Spleen (tissue), 7 donors: Measurements from ENCODE around the gene DHRS4.
"Not testable (repeated sequence)": the region's sequence is repeated elsewhere in the genome, so short reads cannot be mapped to it uniquely, and the experiment has no call there.

Experiments
- CTCF ChIP-seq, 11 experiments: fragments of 200-600 bp in 7 of 11; fragments of 450-650 bp in 4 of 11; sonication (generic) in 4 of 11; IDR thresholded peaks in 8 of 11; conservative IDR thresholded peaks in 3 of 11; 1 replicate in 7 of 11; 2 replicates in 4 of 11; pipeline versions ENCODE4 v1.4.0 to v1.8.0; 2016 to 2021; ENCODE audit warnings: antibody characterized with exemption in 11 of 11, inconsistent platforms in 4 of 11, mild to moderate bottlenecking in 1 of 11
- POLR2A ChIP-seq, 3 donors: fragments of 450-650 bp; IDR thresholded peaks; one replicate each; pipeline ENCODE4 v1.5.1; 2017; ENCODE audit warnings: antibody characterized with exemption in 3 of 3, mild to moderate bottlenecking in 1 of 3
- POLR2AphosphoS5 ChIP-seq, 3 donors: sonication (generic); formaldehyde crosslinking; IDR thresholded peaks; one replicate each; pipeline ENCODE4 v1.5.1; 2017; ENCODE audit warnings: antibody characterized with exemption in 3 of 3
- donor health status: DM: no; HTN: no; CAD: no; lungs with moderate emphysema.
- donor health status: DM: no; HTN: no; CAD: no.
- donor health status: DM: no; HTN: no; CAD: no.

GRCh38 chr14:23960899-23961298 lies 7.3 kb downstream of the DHRS4 start:
- not testable (repeated sequence) for TF ChIP-seq POLR2A (IDR thresholded peaks at IDR 0.05); CTCF (IDR thresholded peaks at IDR 0.05 in 8 of 11, conservative IDR thresholded peaks at IDR 0.05 in 3 of 11); POLR2AphosphoS5 (IDR thresholded peaks at IDR 0.05)
